ENCODE data around the gene MYH10. TPM values are rescaled to one million over a fixed set of nuclear protein-coding genes. Genes with fewer than 3 reads are reported as not detected.

The MYH10 gene
- total RNA-seq, 2 donors from 2014 or later = 23.7 to 33.5 TPM

- H3K27ac Mint-ChIP-seq = peak overlapping the region in 1 of 2 donors; percentile 29
- H3K36me3 Mint-ChIP-seq = peaks cover 35 to 41% of the 10 kb centered on the region in 2 donors
- ATAC-seq = peak in 1 of 2 donors; percentile 26
- no peak for DNase-seq (ENCODE audit: low spot score in 2 of 2)
- peaks cover 0 to 12% of the 10 kb centered on the region in 2 donors for H3K9me3 Mint-ChIP-seq
Observed at GRCh38 chr17:8480011-8480976, 150.2 kb downstream of the MYH10 start.

GRCh38 chr17:8479431-8479947, 151.0 kb downstream of the MYH10 start:
- ATAC-seq = no peak
- H3K36me3 Mint-ChIP-seq = peaks cover 35% of the 10 kb centered on the region in 2 donors
- DNase-seq (ENCODE audit: low spot score in 2 of 2) = no peak
- peaks cover 0 to 6% of the 10 kb centered on the region in 2 donors for H3K9me3 Mint-ChIP-seq
- H3K27ac Mint-ChIP-seq = no peak overlapping the region

- ATAC-seq (no peak), DNase-seq (ENCODE audit: low spot score in 2 of 2) (no peak)
- H3K27ac Mint-ChIP-seq = no peak overlapping the region
- peaks cover 23 to 32% of the 10 kb centered on the region in 2 donors for H3K36me3 Mint-ChIP-seq
- H3K9me3 Mint-ChIP-seq = peaks cover 0 to 2% of the 10 kb centered on the region in 2 donors
Observed at GRCh38 chr17:8477715-8478441, 152.6 kb downstream of the MYH10 start.

GRCh38 chr17:8477171-8477570, 153.4 kb downstream of the MYH10 start:
- Mint-ChIP-seq H3K9me3 (no peaks in the 10 kb centered on the region), H3K36me3 (peaks cover 16 to 25% of the 10 kb centered on the region in 2 donors), H3K27ac (no peak overlapping the region)
- ATAC-seq (no peak), DNase-seq (ENCODE audit: low spot score in 2 of 2) (no peak)

GRCh38 chr17:8476741-8477140, 153.8 kb downstream of the MYH10 start:
- no peaks in the 10 kb centered on the region for H3K9me3 Mint-ChIP-seq
- H3K27ac Mint-ChIP-seq = no peak overlapping the region
- H3K36me3 Mint-ChIP-seq = peaks cover 13 to 20% of the 10 kb centered on the region in 2 donors
- no peak for DNase-seq (ENCODE audit: low spot score in 2 of 2)
- no peak for ATAC-seq

GRCh38 chr17:8475781-8476180, 154.7 kb downstream of the MYH10 start:
- ATAC-seq (no peak), DNase-seq (ENCODE audit: low spot score in 2 of 2) (no peak)
- peak overlapping the region in 1 of 2 donors; percentile 80 for H3K27ac Mint-ChIP-seq
- H3K9me3 Mint-ChIP-seq = no peaks in the 10 kb centered on the region
- peaks cover 4 to 15% of the 10 kb centered on the region in 2 donors for H3K36me3 Mint-ChIP-seq

- no peak for ATAC-seq
- Mint-ChIP-seq H3K27ac (peak overlapping the region in 1 of 2 donors; percentile 80), H3K36me3 (peaks cover 0 to 15% of the 10 kb centered on the region in 2 donors), H3K9me3 (no peaks in the 10 kb centered on the region)
- no peak for DNase-seq (ENCODE audit: low spot score in 2 of 2)
Observed at GRCh38 chr17:8475227-8475626, 155.3 kb downstream of the MYH10 start.

- no peaks in the 10 kb centered on the region for H3K9me3 Mint-ChIP-seq
- peaks cover 0 to 15% of the 10 kb centered on the region in 2 donors for H3K36me3 Mint-ChIP-seq
- DNase-seq (ENCODE audit: low spot score in 2 of 2) = no peak
- no peak overlapping the region for H3K27ac Mint-ChIP-seq
- no peak for ATAC-seq
Observed at GRCh38 chr17:8474826-8475225, 155.7 kb downstream of the MYH10 start.

- DNase-seq (ENCODE audit: low spot score in 2 of 2) = no peak
- Mint-ChIP-seq H3K27ac (peak overlapping the region in 1 of 2 donors; percentile 36), H3K9me3 (no peaks in the 10 kb centered on the region), H3K36me3 (peaks cover 0 to 14% of the 10 kb centered on the region in 2 donors)
- ATAC-seq = no peak
Observed at GRCh38 chr17:8473451-8474192, 156.9 kb downstream of the MYH10 start.

- DNase-seq (ENCODE audit: low spot score in 2 of 2) (no peak), ATAC-seq (no peak)
- Mint-ChIP-seq H3K9me3 (no peaks in the 10 kb centered on the region), H3K27ac (no peak overlapping the region), H3K36me3 (peaks cover 0 to 5% of the 10 kb centered on the region in 2 donors)
Observed at GRCh38 chr17:8472663-8473062, 157.9 kb downstream of the MYH10 start.

- peak overlapping the region in 1 of 2 donors; percentile 53 for H3K27ac Mint-ChIP-seq
- no peak for DNase-seq (ENCODE audit: low spot score in 2 of 2)
- ATAC-seq = no peak
- peaks cover 0 to 5% of the 10 kb centered on the region in 2 donors for H3K36me3 Mint-ChIP-seq
- H3K9me3 Mint-ChIP-seq = no peaks in the 10 kb centered on the region
Observed at GRCh38 chr17:8470447-8471047, 160.0 kb downstream of the MYH10 start.

- ATAC-seq (no peak), DNase-seq (ENCODE audit: low spot score in 2 of 2) (no peak)
- Mint-ChIP-seq H3K36me3 (peaks cover 0 to 5% of the 10 kb centered on the region in 2 donors), H3K9me3 (no peaks in the 10 kb centered on the region), H3K27ac (peak overlapping the region in 1 of 2 donors; percentile 53)
Observed at GRCh38 chr17:8469964-8470363, 160.6 kb downstream of the MYH10 start.

GRCh38 chr17:8468980-8469379, 161.5 kb downstream of the MYH10 start:
- peaks cover 0 to 5% of the 10 kb centered on the region in 2 donors for H3K36me3 Mint-ChIP-seq
- DNase-seq (ENCODE audit: low spot score in 2 of 2) (no peak), ATAC-seq (no peak)
- no peaks in the 10 kb centered on the region for H3K9me3 Mint-ChIP-seq
- H3K27ac Mint-ChIP-seq = no peak overlapping the region

GRCh38 chr17:8468127-8468526, 162.4 kb downstream of the MYH10 start:
- H3K36me3 Mint-ChIP-seq = no peaks in the 10 kb centered on the region
- ATAC-seq = no peak
- peak overlapping the region in 1 of 2 donors; percentile 68 for H3K27ac Mint-ChIP-seq
- DNase-seq (ENCODE audit: low spot score in 2 of 2) = no peak
- no peaks in the 10 kb centered on the region for H3K9me3 Mint-ChIP-seq

- no peak overlapping the region for H3K27ac Mint-ChIP-seq
- DNase-seq (ENCODE audit: low spot score in 2 of 2) = no peak
- H3K36me3 Mint-ChIP-seq = no peaks in the 10 kb centered on the region
- no peak for ATAC-seq
- H3K9me3 Mint-ChIP-seq = no peaks in the 10 kb centered on the region
Observed at GRCh38 chr17:8467527-8467926, 163.0 kb downstream of the MYH10 start.

GRCh38 chr17:8466873-8467272, 163.7 kb downstream of the MYH10 start:
- Mint-ChIP-seq H3K9me3 (no peaks in the 10 kb centered on the region), H3K36me3 (no peaks in the 10 kb centered on the region), H3K27ac (no peak overlapping the region)
- no peak for ATAC-seq
- DNase-seq (ENCODE audit: low spot score in 2 of 2) = no peak

All from activated naive CD4-positive, alpha-beta T cell treated with anti-CD3 and anti-CD28 coated beads, Interleukin-2, amount 50 U/mL, for 72 hours (primary cell).